GM18499 (cell line): ENCODE data around the gene TYK2.
A peak's percentile ranks its signal among the peaks of the same experiment; 100 is the strongest.
"Not testable (repeated sequence)": the region's sequence is repeated elsewhere in the genome, so short reads cannot be mapped to it uniquely, and the experiment has no call there.

Source experiments
- ATAC-seq: cut with Tn5 transposase; IDR thresholded peaks from one replicate; pipeline ENCODE4 v1.9.1; 2021; ENCODE audit warnings: moderate number of reproducible peaks; ENCODE audit not compliant: insufficient read depth, unreplicated experiment

TYK2 gene

DNA sequence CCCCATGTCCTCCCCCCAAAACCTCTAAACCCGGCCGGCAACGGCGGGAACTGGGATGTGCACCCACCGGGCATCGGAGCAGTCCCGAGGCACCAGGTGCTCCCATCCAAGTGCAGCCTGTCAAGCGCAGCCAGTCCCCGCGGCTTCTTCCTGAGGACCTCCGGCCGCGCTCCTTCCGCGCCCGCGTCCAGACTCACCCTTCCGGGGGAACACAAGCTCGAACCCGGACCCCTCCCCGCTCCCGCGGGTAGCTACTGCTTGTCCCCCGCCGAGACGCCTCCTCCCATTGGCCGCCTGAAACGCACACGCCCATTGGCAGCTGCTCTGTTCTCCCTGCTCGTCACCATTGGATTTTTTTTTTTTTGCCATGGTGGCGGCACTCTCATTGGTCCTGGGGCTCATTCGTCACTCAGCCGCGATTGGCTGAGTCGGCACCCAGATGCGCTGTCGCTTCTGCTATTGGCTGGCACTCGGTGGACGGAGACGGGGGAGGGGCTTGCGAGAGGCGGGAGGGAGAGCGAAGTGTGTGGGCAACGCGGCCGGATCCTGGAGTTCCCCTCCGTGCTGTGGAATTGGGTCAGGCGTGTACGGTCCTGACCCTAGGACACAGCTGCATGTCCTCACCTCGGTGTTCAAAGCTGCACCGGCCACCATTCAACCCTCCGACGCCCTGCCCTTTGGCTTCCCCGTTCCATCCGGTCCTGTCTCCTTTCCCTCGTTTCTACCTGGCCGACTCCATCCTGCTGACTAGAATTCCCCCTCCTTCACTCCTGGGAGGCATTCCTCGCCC lies at the start of gene TYK2:
TYK2 (minus strand) TSS at position 260 of the 790 bp plus-strand sequence. CDS start 2,166 bp downstream, outside the sequence.
- peak; percentile 66 for ATAC-seq

DNA sequence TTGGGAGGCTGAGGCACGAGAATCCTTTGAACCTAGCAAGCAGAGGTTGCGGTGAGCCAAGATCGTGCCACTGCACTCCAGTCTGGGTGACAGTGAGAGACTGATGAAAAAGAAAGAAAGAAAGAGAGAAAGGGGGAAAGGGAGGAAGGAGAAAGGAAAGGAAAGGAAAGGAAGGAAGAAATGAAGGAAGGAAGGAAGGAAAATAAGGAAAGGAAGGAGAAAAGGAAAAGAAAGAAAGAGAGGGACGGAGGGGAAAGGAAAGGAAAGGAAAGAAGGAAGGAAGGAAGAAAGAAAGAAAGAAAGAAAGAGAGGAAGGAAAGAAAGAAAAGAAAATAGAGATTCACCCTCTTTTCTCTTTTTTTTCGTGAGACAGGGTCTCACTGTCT lies 48.6 kb upstream of the TYK2 start:
- ATAC-seq = no peak

DNA sequence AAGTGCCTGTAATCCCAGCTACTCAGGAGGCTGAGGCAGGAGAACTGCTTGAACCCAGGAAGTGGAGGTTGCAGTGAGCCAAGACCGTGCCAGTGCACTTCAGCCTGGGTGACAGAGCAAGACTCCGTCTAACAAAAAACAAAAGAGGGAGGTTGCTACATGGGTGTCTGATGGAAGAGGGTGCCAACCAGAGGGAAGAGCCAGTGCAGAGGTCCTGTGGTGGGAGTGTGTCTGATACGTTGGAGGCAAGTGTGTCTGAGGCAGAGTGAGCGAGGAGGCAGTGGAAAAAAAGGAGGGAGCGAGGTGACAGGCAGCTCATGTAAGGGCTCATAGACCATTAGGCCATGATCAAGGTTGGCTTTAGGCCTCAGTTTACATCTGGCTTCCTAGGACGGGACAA lies 46.8 kb upstream of the TYK2 start:
- no peak for ATAC-seq

DNA sequence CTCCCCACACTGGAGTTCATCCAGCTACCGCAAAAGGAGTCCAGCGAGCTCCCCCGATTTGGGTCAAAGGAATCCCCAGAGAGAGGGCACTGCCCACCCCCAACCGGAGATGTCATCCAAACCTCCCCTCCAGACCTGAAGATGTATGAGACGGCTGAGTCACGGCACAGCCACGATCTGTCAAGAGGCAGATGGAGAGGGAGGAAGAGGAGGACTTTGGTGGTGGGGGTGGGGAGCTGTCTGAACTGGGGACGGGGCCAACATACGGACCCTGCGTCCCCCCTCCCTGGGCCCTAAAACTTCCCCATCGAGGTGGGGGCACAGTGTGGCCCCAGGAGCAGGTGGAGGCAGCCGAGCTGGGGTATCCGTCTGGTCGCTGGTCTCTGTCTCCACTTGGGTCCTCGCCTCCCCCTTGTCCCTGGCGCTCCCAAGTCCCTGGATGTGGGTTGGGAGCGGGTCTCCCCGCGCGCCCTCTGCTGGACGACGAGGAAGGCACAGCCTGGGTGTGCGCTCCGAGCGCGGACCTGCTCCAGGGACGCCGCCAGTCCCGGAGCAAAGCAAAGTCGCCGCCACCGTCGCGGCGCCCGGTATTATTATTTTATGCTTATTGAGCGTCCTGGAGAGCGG lies 43.8 kb upstream of the TYK2 start:
- no peak for ATAC-seq

DNA sequence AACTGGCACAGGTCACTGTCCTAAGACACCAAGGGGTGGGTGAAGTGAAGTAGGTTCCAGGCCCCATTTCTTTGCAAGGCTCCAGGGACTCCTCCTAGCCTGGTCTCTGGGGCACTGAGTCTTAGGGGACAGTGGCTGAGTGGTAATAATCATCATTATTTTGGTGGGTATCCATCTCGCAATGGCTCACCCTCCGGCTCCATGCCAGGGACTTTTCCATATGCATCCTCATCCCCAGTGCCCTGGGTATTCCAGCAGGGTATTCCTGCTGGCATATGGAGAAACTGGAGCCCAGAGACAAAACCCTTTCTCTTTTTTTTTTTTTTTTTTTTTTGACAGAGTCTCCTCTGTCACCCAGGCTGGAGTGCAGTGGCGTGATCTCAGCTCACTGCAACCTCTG lies 42.5 kb upstream of the TYK2 start:
- ATAC-seq = no peak

DNA sequence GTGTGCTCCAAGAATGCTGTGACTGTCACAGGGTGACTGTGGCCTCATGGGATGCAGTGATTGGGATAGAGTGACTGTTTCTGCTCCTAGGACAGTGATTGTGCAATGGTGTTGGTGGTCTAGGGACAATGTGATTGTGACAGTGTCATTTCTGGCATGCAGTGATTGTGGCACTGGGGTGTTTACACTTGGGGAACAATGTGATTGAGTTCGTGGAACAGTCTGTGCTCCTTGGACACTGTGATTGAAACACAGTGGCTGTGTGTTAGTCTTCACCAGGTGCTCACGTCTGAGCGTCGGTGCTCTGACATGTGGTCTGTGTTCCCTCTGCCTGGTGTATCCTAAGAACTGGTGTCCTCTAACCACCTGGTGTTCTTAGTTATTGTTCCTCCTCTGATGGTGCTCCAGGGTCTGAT lies 41.7 kb upstream of the TYK2 start:
- no peak for ATAC-seq

DNA sequence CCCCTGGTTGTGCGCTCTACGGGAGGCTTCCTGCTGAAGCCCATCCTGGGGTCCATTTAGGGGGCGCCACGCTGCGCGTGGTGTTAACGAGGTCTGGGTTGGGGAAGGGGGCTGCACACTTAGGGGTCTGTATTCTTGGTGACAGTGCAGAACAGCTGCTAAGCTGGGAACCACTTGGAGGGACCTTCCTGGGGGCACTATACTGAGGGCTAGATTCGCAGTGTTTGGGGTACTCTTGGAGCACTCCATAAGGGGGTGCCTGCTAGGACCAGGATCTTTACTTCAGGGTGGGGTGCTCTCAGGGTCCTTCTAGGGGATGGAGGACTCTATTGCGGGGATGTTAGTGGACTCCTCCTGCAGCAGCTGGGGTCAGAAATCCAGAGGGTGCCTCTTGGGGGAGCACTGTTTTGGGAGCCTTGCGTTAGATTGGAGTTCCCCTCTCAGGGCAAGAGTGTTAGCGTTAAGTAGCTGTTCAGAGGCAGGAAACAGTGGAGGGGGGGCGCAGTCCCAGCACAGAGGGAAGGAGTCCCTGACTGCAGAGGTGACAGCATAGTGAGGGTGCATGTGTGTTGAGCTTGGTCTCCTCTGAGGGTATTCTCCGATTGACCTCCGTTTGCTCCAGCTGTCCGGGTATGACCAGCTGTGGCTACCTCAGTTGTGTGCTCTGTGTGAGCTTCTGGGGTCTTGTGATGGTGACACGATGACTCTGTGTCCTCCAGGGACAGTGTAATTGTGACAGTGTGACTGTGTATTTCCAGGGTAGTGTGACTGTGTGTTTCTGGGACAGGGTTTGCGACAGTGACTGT lies 41.1 kb upstream of the TYK2 start:
- no peak for ATAC-seq

DNA sequence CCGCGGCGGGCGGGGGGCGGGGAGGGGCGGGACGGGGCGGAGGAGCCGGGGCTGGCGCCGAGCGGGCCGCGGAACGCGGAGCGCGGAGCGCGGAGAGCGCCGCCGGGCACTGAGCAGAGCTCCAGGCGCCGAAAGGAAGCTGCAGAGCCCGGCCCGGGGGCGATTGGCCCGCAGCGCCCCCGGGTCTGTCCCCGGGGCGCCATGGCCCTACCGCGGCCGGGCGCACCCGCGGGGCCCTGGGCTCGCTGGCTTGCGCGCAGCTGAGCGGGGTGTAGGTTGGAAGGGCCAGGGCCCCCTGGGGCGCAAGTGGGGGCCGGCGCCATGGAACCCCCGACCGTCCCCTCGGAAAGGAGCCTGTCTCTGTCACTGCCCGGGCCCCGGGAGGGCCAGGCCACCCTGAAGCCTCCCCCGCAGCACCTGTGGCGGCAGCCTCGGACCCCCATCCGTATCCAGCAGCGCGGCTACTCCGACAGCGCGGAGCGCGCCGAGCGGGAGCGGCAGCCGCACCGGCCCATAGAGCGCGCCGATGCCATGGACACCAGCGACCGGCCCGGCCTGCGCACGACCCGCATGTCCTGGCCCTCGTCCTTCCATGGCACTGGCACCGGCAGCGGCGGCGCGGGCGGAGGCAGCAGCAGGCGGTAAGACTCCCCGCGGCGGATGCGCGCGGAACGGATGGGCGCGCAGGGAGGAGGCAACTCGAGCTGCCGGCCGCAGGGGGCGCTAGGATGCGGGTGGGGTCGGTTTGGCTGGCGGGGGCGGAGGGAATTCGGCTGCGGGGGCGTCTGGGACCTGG lies 40.3 kb upstream of the TYK2 start, which contains the start of gene PDE4A:
PDE4A (plus strand) TSS at position 95 of the 796 bp plus-strand sequence; CDS start at position 322, 227 bp downstream.
- ATAC-seq = no peak

DNA sequence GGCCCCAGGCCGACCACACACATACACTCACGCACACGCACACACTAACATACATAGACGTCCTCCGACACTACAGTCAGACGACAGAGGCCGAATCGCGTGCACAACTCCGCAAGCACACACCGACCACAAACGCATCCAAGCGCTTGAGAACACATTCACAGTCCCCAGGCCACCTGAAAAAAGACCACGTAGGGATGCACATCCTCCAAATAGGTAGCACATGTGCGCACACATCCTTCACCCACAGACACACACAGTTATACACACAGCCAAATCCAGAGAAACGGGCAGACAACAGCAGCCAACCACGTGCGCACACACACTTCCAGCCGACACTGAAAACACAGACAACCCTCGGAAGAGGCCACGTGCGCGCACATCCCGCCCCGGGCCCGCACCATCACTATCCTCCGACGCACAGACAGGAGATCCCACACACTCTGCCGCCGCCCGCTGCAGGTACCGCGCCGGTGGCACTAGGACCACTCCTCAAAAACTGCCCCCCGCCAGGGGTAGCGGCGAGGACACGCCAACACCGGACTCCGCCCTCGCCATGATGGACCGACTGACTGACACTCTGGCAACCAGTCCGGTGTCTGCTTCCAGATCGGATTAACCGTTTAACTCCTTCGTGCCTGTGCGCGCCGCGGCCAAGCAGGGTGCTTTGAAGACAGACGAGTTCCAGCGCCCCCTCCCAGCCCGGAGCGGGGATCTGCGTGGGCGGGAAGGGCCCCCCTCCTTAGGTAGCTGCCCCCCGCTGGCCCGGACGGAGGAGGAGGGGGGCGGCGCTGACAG lies 39.5 kb upstream of the TYK2 start:
- ATAC-seq = no peak

DNA sequence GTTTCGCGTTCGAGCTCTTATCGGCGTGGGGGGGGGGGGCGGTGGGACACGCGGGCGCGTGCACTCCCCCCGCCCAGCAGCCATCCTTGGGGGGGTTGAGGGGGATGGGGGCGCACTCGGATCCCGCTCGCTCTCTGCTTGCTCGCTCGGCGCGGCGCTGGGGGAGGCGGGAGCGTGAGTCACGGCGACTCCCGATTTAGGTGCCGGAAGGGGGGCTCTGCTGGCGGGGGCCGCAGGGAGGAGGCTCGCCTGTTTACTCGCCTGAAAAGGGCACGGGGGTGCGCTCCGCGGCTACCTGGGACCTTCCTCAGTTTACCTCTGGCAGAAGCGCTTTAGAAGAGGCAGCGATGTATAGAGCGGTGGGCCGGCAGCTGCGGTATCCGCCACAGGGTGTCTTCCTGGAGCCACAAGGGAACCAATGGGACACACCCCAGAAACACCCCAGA lies 38.9 kb upstream of the TYK2 start:
- ATAC-seq = no peak

DNA sequence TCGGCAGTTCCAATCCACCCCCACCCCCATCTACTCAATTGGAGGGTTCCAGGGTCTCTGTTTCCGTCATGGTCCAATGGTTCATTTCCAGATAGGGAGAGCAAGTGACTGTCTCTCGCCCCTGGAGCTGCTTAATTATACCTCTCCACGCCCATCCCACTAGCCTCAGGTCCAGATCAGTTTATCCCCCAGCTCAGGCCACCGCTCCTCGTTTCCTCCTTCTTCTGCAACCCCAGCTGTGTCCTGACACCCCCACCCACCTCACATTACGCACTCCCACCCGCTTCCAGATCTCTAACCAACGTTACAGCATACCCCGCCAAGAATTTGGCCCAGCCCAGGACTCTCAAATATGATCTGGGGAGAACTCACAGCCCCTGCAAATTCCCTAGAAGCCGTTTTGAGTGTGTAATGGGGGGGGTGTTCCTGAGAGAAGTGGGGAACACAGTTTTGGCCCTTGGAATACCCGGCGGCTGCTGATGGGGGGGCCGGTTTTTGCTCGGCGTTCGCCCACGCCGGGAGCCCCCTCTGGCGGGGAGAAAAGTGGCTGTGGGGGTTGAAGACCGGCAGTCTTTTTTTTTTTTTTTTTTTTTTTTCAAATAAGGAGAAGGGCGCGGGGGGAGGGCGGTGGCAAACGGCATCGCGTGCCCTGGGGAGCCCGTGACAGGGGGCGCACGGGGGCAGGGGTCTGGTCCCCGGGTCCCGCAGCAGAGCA lies 38.3 kb upstream of the TYK2 start:
- ATAC-seq = no peak

DNA sequence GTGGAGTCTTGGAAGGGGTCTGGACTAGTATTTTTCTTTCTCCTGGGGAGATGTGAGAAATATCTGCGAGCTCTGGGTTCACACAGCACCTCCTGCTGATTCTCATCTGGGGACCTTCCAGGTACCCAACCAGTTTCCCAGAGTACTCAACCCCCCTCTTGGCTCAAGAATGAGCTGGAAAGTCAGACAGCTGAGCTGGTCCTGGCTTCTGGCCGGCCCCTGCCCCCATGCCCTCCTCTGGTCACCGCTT lies 37.8 kb upstream of the TYK2 start:
- ATAC-seq = no peak

DNA sequence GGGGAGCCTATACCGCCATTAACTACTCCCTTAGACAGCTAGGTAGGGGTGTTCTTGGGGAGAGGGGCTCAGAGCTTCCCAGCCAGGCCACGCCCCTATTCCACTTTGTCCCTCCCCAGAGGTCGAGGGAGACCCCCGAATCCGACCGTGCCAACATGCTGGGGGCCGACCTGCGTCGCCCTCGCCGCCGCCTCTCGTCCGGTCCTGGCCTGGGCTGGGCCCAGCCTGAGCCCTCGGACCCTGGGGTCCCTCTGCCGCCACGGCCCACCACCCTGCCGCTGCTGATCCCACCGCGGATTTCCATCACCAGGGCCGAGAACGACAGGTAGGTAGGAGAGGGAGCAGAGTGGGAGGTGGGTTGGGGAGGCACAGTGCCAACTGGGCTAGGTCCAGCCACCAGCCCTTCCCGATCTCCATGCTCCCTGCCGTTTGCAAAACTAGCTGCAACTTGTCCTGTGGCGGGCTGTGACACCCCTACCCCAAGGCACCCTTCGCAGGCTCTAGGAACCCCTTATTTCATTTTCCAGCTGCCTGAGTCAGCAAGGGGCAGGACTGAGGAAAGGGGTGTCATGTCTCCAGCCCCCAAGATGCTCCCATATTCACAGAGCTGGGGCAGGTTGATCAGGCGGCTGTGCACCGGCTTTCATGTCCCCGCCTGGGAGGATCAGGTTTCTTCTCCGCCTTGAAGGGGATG lies 37.3 kb upstream of the TYK2 start:
- no peak for ATAC-seq

DNA sequence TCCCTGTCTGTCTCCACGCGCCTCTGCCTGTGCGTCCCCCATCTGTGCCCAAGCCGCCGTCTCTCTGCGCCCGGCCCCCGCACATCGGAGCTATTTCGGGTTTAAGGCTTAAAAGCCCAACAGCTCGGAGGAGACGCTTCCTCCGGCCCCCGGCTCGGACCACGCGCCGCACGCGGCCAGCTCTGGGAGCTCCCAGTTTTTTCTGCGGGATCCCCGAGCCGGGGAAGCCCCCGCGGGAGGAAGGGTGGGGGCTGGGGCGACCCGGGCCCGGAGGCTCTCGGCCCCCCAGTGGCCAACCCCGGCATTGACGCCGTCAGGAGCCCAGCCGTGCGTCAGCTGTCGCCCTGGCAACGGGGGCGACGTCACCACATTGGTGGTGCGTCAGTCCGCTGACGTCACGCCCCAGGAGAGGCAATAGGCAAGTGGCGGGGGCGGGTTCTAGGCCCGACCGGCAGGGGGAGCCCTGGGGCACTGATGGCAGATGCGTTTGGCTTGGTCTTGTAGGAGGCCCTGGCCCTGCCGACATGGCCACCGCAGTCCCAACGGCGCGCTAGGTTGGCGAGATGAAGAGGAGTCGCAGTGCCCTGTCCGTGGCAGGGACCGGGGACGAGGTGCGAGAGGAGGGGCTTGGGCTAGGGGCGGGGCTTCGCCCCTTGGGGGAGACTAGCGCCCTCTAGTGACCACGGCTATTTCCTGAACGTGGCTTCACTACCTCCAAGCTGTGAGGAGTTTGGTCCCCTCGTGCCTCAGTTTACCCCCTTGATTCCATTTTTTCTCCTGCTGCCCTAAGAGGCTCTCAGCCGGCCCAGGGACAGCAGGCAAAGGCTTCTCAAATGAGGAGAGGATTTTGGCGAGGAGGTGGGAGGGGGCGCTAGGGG lies 36.2 kb upstream of the TYK2 start:
- peak; percentile 26 for ATAC-seq

DNA sequence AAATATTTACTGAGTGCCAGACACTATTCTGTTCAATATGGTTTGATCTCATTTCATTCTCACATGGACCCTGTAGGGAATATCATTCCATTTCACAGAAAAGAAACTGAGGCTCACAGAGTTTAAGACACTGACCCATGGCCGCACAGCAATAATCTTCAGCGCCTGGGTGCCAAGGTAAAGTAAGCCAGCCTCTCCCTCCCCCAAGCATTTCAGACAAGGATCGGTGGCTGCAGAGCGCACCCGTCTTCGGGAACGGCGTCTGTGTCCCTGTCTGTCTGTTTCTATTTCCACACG lies 35.7 kb upstream of the TYK2 start:
- ATAC-seq = no peak

DNA sequence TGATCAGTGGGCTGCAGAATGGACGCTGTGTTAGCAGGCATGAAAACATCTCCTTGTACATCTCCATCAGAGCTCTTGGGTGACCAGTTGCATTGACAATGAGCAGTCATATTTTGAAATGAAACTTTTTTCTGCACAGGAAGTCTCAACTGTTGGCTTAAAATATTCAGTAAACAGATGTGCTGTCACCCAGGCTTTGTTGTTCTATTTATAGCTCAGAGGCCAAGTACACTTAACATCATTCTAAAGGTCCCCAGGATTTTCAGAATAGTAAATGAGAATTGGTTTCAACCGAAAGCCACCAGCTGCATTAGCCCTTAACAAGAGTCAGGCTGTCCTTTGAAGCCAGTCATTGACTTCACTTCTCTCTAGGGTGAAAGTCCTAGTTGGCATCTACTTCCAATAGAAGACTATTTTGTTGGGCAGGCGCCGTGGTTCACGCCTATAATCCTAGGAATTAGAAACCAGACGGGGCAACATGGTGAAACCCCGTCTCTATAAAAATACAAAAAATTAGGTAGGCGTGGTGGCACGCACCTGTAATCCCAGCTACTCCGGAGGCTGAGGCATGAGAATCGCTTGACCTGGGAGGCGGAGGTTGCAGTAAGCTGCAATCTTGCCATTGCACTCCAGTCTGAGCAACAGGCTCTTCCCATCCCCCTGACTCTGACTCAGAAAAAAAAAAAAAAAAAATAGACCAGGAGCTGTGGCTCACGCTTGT lies 32.0 kb upstream of the TYK2 start:
- ATAC-seq = no peak

DNA sequence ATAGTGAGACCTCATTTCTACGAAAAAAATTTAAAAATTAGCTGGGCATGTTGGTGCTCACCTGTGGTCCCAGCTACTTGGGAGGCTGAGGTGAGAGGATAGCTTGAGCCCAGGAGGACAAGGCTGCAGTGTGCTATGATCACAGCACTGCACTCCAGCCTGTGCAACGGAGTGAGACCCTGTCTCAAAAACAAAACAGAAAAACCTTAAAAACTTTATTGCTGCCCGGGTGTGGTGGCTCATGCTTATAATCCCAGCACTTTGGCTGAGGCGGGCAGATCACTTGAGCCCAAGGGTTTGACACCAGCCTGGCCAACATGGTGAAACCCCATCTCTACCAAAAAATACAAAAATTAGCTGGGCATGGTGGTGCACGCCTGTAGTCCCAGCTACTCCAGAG lies 30.9 kb upstream of the TYK2 start:
- not testable (repeated sequence) for ATAC-seq
